HG03280 (cell line): ENCODE measurements around the gene HNRNPUL1.

Experiments used
- ATAC-seq: cut with Tn5 transposase; IDR thresholded peaks from one replicate; pipeline ENCODE4 v1.9.1; 2021; ENCODE audit warnings: mild to moderate bottlenecking, moderate library complexity; ENCODE audit not compliant: unreplicated experiment

The HNRNPUL1 gene

GRCh38 chr19:41233748-41234240, 30.4 kb upstream of the HNRNPUL1 start:
- no peak for ATAC-seq

GRCh38 chr19:41234512-41235168, 29.5 kb upstream of the HNRNPUL1 start:
- no peak for ATAC-seq

DNA sequence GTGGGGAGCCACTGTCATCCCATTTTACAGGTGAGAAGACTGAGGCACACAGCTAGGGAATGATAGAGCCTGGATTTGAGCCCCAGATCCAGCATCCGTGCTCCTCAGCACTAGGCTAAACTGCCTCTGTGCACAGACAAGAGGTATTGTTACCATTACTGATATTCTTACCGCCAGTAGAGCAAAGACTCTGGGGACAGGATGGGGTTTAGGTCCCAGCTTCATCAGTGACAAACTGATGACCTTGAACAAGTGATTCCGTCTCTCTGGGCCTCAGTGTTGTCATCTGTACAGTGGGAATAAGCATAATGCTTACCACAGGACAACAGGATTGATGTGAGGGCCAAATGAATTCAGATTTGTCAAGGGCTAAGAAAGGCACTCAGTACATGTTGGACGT, 28.7 kb upstream of the HNRNPUL1 start:
- ATAC-seq: no peak

DNA sequence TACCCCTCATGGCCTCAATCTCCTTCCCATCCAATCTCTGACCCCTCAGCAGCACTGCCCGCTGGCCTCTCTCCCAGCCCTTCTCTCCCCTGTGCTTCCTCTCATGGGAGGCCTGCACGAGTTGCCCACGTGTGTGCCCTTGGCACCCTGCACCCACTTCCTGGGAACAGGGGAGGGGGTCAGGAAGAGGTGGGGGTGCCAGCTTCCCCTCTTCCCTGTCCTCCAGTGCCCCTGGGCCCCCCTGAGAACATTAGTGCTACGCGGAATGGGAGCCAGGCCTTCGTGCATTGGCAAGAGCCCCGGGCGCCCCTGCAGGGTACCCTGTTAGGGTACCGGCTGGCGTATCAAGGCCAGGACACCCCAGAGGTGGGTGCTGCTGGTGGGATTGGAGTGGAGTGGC, 25.9 kb upstream of the HNRNPUL1 start:
- ATAC-seq: no peak

DNA sequence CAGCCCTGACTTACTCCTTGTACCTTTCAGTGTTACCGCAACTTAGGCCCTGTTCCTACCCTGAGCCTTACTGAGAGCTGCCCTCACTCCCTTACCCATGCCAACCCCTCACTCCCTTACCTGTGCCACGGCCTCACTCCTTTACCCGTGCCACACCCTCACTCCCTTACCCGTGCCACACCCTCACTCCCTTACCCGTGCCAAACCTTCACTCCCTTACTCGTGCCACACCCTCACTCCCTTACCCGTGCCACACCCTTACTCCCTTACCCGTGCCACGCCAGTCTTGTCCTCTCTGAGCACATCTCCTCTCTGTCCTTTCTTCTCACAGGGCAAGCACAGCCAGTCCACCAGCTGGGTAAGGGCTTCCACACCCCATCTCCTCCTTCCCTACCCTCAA, 24.8 kb upstream of the HNRNPUL1 start:
- no peak for ATAC-seq

GRCh38 chr19:41239961-41240574, 24.1 kb upstream of the HNRNPUL1 start:
- no peak for ATAC-seq

- no peak for ATAC-seq
Observed at GRCh38 chr19:41241859-41242258, 22.3 kb upstream of the HNRNPUL1 start.

DNA sequence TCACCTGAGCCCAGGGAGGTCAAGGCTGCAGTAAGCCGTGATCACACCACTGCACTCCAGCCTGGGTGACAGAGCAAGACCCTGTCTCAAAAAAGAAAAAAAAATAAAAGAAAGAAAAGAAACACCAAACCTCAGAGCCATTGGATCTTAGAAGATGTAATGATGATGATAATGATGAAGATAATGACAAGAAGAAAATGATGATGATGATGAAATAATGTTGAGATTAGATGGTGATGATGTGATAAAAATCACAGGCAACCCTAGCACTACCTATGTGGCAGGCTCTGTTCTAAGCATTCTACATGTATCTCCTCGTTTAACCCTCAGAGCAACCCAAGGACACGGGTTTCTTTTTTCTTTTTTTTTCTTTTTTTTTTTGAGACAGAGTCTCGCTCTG, 20.1 kb upstream of the HNRNPUL1 start:
- ATAC-seq: no peak

DNA sequence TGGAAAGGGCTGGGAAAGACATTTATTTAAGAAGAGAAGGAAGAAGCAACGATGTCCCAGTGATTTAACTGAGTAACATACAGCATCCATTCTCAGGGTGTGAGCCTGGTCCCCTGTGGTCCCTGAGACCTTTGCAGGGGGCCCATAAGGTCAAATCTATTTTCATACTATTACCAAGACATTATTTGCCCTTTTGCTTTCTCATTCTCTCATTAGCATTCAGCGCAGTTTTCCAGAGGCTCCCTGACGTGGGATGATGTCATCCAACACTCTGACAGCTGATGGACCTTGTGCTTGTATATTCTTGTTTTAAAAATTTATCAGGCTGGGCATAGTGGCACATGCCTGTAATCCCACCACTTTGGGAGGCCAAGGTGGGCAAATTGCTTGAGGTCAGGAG, 18.3 kb upstream of the HNRNPUL1 start:
- no peak for ATAC-seq

- no peak for ATAC-seq
Observed at GRCh38 chr19:41248895-41249294, 15.3 kb upstream of the HNRNPUL1 start.

DNA sequence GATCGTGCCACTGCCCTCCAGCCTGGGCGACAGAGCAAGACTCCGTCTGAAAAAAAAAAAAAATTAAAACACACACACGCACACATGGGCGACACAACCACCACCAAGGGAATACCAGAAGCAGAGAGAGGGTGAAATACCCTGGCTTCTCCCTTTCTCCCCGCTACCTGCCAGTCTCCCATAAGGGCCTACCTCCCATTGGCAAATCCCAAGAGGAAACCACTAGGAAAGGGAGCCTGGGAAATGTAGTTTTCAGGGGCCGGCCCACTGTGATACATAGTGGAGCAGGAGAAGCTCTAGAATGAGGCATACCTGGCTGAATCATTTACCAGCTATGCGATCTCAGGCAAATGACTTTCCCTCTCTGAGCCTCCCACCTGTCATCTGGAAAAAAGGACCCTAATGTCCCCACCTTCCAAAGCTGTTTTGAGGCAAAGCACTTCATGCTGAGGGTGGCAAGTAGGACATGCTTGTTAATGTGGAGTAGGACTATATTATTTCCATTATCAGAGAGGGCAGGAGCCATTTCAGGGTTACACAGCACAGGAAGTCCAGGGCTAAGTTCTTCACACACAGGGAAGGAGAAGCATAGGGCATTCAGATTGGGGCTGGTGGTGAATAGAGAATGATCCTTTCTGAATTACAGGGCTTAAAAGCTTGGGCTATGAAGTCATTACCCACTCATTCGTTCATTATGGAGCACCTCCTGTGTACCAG, 14.3 kb upstream of the HNRNPUL1 start:
- no peak for ATAC-seq

DNA sequence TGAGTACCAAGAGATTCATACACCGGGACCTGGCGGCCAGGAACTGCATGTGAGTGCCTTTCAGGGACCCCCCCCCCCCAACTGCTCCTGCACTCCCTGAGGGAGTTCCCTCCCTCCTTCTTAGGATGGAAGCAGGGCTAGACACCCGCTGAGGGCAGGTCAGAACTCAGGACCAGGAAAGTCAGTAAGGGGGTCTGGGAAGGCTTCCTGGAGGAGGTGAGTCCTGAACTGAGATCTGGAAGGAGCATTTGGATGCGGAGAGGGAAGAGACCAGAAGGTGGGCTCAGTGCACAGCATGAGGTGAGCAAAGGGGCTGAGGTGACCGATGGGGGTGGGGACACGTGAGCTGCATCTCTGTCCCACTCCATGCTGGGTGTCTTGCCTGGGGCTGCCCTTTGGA, 10.5 kb upstream of the HNRNPUL1 start:
- no peak for ATAC-seq

DNA sequence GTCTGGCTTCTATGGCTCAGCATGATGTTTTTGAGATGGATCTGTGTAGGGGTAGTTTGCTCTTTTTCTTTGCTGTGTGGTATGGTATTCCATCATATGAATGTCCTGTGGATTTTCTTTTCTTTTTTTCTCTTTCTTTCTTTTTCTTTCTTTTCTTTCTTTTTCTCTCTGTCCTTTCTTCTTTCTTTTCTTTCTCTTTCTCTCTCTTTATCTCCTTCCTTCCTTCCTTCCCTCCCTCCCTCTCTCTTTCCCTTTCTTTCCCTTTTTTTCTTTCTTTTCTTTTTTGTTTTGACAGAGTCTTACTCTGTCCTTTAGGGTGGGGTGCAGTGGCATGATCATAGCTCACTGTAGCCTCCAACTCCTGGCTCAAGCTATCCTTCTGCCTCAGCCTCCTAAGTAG, 9.0 kb upstream of the HNRNPUL1 start:
- no peak for ATAC-seq

DNA sequence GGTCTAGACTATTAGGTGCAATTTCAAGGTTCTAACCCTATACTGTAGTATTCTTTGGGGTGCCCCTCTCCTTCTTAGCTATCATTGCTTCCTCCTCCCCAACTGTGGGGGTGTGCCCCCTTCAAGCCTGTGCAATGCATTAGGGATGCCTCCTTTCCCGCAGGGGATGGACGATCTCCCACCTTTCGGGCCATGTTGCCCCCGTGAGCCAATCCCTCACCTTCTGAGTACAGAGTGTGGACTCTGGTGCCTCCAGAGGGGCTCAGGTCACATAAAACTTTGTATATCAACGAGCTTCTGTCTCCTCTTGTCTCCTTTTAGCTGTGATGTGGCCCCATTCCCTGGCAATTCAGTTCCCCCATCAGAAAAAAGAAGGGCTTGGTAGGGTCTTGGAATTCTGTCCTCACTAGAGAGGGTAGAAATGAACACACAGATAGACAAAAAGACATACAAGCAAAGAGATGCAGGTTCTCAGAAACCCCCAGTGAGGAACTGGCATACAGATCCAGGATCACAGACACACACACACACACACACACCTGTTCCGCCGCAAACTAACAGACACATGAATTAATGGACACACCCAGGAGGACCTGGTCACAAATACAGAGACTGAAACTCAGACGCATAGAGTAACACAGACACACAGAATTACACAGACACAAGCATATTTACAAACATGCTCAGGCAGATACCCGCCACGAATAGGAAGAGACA, 2.5 kb upstream of the HNRNPUL1 start:
- ATAC-seq: no peak

DNA sequence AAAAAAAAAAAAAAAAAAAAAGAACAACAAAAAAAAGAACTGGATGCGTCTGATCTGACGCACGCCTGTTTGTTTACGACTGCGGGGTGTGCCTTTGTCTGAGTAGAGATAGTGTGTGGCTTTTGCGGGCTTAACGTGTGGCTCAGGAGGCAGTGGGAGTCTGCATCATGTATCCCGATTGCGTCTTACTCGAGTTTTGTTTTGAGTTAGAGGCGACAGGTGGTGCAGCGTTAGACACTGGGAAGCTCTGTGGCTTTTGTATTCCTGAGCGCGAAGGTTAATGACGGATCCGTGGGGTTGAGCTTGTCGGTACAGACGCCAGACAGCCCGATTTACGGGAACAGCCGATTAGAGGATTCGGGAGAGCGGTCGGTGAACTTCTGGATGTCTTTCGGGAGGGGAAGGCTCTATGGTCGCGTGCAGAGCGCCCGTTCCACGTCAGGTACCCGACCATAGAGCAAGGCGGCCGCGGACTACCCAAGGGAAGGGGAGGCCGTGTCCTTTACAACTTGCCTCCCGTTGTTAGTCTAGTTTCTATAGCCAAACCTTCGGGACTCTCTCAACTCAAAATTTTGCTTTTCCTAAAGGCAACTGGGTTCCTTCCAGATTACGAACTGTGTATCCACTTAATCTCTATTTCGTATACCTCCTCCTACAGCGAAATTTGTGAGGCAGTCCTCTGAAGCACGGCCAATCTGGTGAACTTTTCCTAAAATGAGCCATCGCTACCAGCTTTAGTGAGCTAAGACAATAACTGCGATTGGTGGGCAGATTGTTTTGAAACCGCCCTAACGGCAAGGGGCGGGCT, 926 bp upstream of the HNRNPUL1 start:
- peak; percentile 4 for ATAC-seq

GRCh38 chr19:41264581-41265394, 616 bp downstream of the HNRNPUL1 start:
- peak; percentile 0 for ATAC-seq

DNA sequence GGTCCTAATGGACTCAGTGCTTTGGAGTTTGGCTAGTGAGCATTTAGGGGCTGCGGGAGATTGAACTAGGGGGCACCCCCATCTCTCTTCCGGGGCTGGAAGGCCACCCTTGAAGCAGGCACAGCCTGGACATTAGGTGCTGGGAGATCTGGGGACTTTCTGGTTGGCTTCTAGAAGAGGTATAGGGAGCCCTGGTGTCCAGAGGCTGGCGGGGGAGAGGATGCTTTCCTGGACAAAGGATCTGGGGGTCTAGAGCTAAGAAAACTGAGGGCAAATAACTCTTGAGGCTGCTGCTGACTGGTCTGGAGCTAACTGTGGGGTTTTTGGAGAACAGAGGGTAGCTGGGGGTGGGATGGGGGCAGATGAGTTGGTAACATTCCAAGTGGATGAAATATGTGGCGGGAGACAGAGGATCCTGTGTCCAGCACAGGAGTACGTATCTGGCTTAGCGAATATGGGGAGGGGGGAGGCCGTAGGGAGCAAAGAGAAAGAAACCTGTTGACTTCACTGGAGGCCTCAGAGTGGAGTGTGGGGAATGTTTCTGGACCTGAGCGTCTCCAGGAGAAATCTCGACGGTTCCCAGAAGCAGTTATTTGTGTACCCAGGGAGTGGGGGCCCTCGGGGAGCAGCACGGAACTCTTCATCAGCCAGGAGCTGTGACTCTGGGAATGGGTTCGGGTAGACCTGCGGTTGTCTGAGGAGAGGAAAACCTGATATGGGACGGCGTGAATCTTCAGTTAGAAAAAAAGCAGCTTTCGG, 1.4 kb downstream of the HNRNPUL1 start:
- no peak for ATAC-seq

GRCh38 chr19:41269055-41269454, 4.9 kb downstream of the HNRNPUL1 start:
- no peak for ATAC-seq

- ATAC-seq: no peak
Observed at GRCh38 chr19:41269571-41269970, 5.4 kb downstream of the HNRNPUL1 start.
